Stimulated activated CD4-positive, alpha-beta T cell treated with anti-CD3 and anti-CD28 coated beads, Interleukin-12 subunit alpha, Interleukin-12 subunit beta, amount 100 ng/mL, for 48 hours (primary cell): ENCODE data around the gene ZCCHC24.
"Not testable (repeated sequence)": the region's sequence is repeated elsewhere in the genome, so short reads cannot be mapped to it uniquely, and the experiment has no call there.

Source experiments
- DNase-seq, 3 donors: peaks; one replicate each; pipeline ENCODE4 v3.0.0-alpha.2; 2020; ENCODE audit warnings: low read depth in 2 of 3, low spot score in 1 of 3

ZCCHC24 gene

GRCh38 chr10:79447249-79447648 is 1.8 kb upstream of the ZCCHC24 start:
- DNase-seq = not testable (repeated sequence)

GRCh38 chr10:79446758-79447084 is 1.3 kb upstream of the ZCCHC24 start:
- DNase-seq = no peak

- DNase-seq = no peak
Observed at GRCh38 chr10:79445977-79446757, 743 bp upstream of the ZCCHC24 start.

DNA sequence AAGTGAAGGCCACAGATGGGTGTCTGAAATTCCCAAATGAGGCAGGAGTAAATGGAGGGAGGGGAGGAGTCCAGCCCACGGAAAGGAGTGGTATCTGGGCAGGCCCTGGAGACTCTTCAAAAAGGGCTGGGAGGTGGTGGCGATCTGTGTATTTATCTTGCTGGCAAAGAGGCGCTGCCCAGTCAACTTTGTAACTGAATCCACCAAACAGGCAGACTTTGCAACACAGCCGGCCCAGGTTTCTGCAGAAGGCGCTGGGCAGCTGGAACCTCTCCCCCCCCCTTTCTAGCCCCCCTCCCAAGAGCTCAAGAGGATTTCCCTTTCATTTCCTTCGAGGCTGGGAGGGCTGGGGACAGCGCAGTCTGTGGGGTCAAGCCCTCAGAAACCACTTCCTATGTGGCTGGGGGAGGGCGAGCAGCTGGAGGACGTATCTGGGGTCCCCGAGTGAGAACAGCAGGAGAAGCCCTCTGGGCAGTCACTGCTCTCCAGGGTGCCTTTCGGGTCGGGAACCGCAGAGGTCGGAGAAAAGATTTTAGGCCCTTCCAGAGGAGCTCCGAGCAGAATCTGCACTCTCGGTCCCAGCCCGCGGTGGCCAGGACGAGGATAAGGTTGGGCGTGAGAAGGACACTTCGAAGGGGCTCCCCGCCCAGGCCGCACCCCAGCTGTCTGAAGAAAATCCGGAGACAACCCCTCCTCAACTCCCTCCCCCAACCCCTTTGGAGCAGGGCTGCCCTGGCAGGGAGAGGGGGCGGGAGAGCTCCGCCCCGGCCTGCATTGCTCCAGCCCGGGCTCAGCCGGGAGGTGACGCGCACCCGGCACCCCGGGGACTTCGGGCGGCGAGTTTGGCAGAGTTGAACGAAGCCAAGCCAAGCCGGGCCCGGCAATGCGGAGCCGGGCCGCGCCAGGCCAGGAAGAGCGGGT is 965 bp downstream of the ZCCHC24 start:
- DNase-seq = peak in 1 of 3 donors; percentile 47

DNA sequence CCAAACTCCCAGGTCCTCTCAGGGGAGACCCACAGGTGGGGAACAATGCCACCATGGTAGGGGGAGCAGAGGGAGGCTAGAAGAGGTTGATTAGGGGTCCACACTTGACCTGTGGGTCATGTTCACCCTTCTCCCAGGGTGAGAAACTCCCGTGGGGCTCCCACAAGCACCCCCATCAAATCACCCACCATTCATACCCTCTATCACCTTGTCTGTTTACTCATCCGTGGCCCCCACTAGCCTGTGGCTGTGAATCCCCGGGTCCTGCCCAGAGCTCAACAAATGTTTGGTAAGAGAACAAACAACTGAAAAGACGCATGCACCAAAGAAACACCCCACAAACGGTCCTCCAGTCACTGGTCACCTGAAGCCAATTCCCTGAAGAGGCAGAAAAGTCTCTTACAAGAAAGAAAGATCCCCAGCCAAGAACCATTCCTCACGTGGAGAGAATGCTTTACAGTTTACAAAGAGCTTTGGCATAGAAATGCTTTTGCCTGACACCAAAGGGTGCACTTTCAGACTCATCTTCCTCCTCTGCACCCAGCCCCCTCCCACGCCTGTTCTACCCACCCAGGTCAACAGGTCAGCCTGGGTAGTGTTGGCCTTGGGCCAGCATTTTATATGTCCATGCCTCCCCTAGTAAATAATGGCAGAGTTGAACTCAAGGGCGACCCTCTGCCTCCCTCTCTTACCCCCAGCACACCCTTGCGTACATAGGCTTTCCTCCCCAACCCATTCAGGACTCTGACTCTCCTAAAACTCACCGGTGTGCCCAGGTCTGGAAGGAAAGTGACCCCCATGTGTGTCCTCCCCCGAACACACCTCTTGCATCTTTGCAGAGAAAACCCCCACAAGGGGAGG is 1.9 kb downstream of the ZCCHC24 start:
- no peak for DNase-seq

DNA sequence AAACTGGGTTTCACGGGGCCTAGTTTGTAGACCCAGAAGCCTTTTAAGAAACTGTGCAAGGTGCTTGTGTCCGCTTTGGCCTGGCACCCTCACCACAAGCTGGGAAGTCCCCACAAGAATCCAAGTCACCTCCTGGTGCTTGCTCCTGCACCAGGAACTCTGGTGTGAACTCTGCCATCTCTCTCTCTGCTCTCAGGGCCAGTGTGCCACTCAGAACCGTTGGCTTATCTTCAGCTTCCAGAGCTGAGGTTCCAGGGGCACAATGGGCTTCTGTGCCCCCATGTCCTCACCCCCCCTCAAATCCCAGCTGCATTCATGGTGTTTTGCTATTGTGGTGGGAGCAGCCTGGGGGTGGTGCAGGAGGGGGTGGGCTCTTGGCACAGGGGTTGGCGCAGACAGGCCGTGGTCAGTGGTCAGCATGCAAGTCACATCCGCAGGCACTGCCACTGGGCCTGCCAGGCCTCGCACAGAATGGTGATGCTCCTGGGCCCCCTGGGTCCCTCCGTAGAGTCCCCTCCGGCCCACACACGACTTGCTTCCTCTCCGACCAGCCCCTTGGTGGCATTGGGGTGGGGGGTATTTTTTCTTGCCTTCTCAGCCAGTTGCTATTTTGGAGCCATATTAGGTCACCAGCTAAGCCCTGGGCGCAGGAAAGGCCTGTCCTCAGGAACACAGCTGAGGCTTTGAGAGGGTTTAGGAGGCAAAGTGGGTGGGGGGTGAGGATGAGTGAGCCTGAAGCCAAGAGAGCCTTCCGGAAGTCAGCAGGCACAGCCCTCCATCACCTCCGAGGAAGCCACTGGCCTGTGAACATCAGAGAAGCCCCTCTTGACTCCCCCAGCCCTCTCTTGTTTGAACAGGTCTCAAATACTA is 3.0 kb downstream of the ZCCHC24 start:
- DNase-seq = no peak

DNA sequence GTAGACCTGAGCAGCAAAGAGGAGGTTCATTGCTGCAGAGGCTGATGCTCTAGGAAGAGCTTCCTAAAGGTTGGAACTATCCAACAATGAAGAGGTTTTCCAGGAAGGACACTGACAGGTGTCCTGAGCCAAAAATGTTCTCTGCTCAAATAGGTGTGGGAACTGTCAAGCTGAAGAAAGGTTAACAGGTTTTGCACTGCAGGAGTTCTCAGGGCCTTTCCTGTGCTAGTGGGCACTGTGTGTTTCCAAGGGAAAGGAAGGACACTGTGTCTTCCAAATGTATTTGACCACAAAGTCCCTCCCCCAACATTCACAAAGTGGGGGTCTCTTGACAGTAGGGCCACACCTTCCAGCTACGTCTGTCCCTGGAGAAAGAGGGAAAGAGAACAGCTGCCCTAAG is 4.0 kb downstream of the ZCCHC24 start:
- DNase-seq = no peak

DNA sequence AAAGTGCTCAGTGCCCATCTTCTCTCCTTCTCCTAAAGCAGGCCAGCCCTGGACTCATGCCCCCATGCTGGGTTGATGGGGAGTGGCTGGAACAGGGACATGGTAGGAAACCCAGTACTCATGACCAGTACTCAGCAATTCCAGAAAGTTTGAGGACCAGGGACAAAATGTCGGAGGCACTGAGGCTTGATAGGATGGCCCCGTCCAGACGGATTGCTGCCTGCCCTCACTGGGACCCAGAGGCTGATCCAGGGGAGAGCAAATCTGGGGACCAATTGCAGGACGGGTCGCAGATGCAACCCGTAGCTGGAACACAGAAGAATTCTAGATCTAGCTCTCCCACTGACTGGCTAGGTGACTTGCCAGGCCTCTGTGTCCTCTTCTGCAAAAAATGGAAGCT is 5.1 kb downstream of the ZCCHC24 start:
- DNase-seq = no peak

- DNase-seq = no peak
Observed at GRCh38 chr10:79438699-79439085, 6.7 kb downstream of the ZCCHC24 start.

DNA sequence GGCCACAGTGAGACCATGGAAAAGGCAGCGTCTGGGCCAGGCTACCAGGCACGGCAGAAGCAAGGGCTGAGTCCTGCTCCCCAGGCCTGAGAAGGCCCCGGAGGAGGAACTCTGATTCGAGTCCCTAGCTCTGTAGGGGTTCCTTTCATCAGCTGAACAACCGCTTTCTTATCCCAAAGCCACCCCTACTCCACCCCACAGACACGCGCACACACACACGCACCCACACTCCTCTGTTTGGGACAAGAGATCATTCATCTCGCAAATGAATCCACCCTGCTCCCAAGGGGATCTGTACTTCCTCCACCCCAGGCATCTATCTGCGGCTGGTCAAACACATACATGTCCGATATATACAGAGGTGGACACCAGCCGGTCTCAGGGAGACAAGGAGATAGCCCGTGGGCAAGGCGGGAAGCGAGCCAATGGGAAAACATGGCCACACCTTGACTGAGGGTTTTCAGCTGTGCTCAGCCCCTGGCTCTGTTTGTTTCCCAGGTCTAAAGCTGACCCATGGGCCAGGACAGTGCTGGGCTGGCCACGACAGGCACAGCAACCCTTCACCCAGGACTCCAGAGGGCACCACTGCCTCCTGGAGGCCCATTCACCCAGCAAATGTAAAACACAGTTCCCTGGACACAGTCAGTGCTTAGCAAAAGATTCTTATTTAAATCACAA is 7.3 kb downstream of the ZCCHC24 start:
- DNase-seq = no peak

GRCh38 chr10:79437111-79437814 is 8.2 kb downstream of the ZCCHC24 start:
- no peak for DNase-seq

- DNase-seq = no peak
Observed at GRCh38 chr10:79436850-79437103, 8.6 kb downstream of the ZCCHC24 start.

- DNase-seq = no peak
Observed at GRCh38 chr10:79436066-79436849, 9.2 kb downstream of the ZCCHC24 start.

DNA sequence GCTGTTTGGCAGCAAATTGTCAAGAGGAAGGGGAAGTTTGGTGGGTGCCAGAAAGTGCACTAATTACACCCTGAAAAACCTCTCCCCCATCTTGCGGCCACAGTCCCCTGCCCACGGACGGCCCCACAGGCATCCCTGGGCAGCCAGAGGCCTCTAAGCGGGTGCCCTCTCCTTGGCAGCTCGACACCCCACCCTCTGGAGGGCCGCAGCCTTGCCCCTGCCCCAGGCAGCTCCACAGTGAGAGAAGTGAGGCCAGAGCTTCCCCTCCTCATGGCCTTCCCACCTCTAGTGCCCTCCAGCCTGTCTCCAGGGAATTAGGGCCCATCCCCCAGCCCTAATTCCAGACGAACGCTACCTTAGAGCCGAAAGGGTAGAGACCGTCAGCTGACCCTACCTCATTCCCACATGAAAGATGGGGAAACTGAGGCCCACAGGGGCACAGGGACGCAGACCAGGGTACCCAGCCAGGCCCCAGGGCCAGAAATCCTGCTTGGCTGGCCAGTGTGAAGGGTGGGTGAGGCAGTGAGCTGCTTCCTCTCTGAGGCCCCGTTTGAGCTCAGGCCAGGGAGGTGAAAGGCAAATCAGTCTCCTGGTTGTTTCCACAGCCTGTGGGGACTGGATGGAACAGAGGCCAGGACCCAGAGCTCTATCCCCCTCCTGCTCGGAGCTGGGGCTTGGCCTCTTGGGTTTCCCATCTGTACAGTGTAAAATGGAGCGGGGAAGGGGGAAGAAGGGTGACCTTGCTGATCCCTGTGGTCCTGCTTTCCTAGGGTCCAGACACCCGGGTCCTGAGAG is 10.0 kb downstream of the ZCCHC24 start:
- no peak for DNase-seq

- DNase-seq = no peak
Observed at GRCh38 chr10:79434821-79435251, 10.6 kb downstream of the ZCCHC24 start.

DNA sequence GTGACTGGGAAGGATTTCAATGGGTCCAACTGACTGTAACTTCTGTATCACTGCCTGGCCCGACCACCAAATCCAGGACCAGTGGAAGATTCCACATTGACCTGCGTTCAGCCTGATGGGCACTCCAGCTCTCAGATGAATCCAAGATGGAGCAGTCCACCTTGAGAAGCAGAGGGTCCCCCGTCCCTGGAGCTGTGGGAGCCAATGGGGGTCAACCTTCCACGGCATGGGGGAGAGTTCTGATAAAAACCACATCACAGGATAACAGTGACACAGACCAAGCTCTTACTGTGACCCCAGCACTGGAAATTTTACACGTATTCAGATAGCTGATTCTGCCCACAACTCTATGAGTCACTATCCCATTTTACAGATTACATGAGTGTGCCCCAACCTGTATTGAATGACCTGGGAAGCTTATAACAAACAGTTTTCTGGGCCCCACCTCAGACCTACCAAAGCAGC is 11.2 kb downstream of the ZCCHC24 start:
- DNase-seq = no peak

GRCh38 chr10:79433324-79434222 is 11.9 kb downstream of the ZCCHC24 start:
- no peak for DNase-seq
